Raji (cell line): Measurements from ENCODE around the gene LAPTM5.

ENCODE experiments used
- POLR2A ChIP-seq: IDR thresholded peaks from 2 replicates; pipeline ENCODE4 v1.6.1; 2011; ENCODE audit warnings: low read depth, low read length, control low read depth; ENCODE audit not compliant: insufficient read depth

The LAPTM5 gene

DNA sequence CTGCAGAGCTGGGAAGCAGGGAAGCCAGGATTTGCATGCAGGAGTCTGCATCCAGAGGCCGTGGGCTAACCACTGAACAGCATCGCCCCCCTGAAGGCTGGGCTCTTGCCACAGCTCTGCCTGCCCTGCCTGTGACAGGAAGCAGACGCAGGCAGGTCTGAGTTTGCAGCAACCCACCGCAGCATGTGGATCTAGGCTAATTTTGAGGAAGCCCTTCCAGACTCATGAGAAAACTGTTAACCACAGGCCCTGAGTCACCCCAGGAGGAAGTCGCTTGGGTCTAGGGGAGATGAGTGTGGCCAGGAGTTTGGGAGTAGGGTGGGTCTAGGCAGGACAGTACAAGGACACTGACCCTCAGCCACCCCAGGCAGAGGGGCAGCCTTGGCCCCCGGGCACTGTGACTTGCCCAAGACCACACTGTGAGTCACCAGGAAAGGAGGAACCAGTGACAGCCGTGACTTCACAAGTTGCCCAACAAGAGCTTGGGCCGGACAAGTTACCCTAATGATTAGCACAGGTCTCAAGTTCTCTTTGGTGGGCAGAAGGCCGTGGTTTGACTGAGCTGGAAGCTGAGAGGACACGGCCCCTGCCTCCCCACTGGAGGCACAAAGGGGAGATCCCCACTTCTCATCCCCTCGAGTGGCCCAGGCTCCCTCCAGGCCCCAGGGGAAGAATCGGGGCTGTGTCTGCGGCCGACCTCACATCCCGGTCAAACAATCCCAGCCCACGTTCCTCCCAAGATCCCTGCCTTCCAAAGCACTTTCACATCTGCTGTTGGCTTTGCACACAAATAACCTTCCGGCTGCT is 826 bp downstream of the LAPTM5 start:
- peak; percentile 49; the same call in 1 of the 2 replicates for TF ChIP-seq POLR2A

DNA sequence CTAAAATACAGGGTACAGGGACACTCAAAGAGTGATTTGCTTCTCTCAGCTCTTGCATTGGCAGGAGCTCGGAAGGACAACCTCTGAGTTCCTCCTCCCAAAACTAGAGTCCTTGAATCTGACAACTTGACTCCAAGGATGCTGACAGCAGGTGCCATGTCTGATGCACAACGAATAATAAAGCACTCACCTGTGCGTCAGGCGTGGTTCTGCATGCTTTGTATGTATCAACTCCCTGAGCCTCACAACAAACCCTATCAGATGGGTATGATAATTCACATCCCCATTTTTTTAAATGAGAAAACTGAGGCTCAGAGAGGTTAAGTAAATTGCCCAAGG is 1.4 kb downstream of the LAPTM5 start:
- TF ChIP-seq POLR2A, result no peak

DNA sequence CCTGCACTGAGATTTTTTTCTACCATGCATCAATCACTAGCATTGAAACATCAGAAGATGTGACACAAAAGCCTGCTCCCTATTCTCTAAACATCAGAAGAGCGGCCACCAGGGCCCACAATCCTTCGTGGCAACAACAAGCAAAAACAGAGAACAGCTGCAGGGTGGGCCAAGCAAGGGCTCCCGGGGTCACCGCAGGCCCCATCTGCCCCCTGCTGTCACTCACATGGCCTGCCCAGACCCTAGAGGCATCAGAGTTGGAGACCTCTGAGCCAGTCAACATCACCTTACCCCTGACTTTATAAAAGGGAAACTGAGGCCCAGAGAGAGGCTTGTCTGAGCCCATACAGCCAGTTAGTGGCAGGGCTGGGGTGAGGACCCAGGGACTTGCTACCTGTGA is 1.8 kb downstream of the LAPTM5 start:
- TF ChIP-seq POLR2A, result no peak

DNA sequence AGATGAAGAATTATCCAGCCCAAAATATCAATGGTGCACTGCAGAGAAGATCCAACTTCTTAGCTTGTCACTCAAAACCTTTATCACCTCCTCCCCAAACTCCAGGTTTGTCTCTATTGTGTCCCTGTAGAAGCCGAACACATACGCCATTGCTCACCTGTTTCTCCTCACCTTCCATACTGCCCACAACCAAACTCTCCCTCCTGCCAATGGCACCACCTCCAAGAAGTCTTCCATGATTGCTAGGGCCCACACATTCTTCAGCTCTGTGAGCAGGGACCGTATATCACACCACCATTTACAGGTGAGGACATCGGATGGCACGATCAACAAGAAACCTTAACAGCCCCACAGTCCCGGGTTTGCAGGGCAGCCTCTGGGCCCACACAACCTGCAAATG is 2.2 kb downstream of the LAPTM5 start:
- no peak for TF ChIP-seq POLR2A

DNA sequence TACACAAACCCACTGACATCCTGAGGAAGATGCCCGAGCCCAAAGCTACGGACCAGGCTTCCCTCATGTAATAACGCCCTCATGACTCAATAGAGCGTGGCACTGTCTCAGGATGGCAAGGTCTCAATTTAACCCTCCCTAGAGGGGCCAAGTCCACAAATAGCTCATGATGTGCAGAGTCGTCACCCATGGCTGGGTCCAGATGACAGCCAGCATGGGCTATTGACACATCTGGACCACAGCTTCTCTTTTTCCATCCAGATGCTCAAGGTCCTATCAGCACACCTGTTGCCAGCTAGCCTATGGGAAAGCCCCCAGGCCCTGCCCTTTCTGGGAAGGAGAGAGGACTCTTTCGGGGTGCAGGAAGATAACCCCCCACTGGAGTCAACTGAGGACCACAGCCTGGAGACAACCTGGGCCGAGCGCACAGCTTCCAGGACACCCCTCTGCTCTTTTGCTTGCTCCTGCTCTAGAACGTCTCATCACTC is 2.8 kb downstream of the LAPTM5 start:
- TF ChIP-seq POLR2A, result no peak

DNA sequence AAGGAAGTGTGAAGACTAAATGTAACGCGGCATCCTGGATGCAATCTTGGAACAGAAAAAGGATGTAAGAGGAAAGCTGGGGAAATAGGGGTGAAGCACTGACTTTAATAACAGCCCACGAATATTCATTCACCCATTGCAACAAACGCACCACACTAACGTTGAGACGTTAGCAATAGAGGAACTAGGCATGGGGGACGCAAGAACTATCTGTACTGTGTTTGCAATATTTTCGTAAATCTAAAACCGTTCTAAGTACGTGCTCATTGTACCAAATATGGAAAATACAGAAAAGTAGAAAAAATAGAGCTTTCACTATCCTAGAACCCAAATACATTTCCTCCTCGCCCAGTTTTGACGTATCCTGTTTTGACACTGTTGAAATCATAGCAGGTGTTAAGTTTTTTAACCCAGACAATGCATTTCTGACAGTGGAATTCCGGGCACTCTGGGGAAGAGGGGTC is 3.9 kb downstream of the LAPTM5 start:
- 0 out of 2 replicates have a peak, but pooled peaks have one; percentile 25 for TF ChIP-seq POLR2A

DNA sequence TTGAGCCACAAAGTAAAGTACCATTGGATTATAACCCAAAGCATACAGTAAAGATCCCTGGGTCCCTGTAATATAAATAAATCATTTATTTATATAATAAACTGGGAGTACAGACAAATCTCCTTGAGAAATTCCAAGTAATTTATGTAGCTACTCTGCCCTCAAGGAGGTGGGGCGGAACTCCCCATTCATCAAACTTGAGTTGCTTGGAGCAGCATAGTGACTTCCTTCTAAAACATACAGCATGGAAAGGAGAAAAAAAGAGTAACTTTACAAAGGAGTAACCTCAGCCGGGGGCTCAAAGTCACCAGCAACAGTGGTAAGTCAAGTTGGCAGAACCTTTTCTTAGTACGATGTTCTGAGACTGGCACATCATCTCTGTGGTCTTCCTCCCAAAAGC is 4.5 kb downstream of the LAPTM5 start:
- no peak; the same call in 1 of the 2 replicates for TF ChIP-seq POLR2A

DNA sequence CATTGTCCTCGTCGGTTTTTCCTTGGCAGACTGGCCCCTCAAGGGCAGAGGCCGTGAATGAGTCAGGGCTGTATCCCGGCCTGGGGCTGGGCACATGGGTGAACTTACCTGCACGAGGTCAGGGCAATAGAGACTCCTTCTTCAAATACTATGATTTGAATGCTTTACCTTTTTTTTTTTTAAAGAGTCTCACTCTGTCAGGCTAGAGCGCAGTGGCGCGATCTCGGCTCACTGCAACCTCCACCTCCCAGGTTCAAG is 5.0 kb downstream of the LAPTM5 start:
- TF ChIP-seq POLR2A, result no peak

DNA sequence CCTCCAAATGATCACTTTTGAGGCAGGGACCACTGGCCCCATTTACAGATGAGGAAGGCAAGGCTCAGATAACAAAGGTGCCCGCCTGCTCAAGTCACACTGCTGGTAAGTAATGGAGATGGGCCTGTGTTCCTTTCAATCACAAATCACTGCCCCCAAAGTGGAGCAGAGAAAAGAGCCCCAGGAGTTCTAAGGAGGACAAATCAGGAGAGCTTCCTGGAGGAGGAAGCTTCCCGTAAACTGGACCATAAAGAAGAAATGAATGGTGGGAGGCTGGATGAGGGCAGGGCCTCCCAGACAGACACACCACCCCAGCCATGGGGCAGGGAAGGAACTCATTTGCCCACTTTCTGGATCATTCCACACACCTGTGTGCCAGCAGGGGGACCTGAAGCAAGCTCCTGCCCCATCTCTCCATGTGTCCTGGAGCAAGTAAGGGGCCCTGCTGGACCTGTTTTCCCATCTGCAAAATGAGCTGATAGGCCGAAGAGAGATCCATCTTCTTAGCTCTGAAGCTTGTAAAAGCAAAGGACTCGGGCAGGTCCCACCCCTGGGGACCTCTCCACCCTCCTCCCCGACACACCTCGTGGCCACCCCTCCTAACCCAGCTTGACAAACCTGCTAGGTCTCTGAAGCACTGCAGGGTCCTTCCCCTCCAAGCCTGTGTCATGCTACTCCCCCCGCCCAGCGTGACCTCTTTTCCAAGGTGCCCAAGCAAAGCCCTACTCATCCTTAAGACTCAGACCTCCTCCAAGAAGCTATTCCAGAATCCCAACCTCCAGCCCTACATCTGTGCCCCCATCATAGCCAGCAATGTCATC is 5.5 kb downstream of the LAPTM5 start:
- no peak for TF ChIP-seq POLR2A

DNA sequence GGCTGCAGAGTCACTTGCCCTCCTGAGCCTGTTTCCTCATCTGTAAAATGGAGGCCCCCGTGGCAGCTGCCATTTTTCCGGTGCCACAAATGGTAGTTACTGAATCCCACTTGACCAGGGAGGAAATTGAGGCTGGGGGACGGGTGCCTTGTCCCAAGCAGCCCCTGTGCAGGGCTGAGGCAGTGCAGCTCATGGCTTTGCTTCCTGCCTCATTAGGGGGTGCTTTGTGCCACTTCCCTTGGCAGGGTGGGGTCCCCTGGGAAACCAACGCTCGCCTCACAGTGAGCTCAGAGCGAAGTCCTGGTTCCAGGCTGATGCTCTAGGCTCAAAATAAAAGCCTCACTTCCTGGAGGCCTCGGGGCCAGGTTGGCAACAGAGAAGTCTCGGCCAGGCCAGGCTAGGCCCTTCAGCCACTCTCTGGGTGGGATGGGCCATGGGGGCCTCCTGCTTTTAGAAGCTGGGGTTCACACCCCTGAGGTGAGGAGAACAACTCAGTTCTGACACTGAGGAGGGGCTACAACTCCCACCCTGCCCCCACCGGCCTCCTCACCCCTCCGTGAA is 6.8 kb downstream of the LAPTM5 start:
- TF ChIP-seq POLR2A, result 0 out of 2 replicates have a peak, but pooled peaks have one; percentile 28

DNA sequence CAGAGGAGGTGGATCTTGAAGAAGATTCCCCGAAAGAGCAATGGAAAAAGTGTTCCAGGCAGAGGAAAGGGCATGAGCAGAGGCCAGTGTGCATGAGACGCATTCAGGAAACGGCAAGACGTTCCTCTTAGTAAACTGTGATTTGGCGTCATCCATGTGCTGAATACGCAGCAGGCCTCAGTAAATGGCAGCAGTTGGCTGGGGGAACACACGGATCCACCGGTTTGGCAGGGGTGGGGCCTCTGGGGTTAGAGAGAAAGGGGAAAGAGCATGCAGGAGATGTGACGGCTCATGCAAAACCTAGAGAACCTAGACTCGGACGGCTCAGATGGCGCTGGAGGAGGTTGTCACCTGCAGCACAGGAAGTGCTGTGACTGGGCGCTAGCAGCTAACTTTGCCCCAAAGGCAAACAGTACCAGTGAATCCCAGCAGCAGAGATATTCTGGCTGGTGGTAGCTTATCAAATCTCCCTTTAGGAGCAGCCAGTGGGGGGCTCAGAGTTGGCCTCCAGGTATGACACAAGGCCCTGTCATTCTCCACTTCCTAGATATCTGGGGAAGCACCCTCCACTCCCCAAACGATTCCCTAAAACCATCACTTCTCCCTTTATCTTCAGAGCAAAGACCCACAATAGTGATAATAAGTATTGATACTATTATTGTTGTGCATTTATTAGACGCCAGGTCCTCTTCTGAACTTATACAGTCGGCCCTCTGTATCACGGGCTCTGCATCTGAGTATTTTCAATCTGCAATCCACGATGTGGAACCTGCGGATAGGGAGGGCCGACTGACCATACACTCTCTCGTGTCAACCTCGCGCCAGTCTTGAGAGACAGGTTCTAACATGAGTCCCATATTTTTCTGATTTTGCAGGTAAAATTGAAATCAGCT is 7.6 kb downstream of the LAPTM5 start:
- TF ChIP-seq POLR2A, result peak; percentile 40; the same call in 1 of the 2 replicates

DNA sequence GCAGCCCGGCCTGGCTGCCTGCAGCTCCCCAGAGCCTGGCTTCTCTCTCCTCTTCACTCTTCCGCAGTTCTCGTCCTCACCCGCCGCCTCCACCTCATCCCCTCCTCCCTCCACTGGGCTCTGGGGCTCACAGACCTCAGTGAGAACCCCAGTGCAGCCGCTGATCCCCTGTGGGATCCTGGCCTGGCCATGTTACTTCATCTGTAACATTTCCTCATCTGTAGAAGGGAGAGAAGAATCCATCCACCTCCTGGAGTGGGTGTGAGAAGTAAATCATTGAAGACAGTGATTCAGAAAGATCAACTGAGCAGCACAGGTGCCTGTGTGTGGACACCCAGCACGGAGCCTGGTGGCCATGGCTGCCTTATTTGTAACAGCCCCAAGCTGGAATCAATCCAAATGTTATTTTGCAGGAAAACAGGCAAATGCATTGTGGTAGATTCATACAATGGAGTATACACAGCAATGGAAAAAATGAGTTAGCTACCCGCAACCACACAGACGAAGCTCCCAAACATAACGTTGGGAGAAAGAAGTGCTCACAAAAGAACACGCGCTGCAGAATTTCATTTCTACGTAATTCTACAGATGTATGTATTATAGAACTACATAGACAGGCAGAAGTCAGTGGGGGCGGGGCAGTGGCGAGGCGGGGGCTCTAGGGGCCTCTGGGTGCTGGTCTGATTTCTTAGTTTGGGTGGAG is 8.7 kb downstream of the LAPTM5 start:
- no peak for TF ChIP-seq POLR2A

DNA sequence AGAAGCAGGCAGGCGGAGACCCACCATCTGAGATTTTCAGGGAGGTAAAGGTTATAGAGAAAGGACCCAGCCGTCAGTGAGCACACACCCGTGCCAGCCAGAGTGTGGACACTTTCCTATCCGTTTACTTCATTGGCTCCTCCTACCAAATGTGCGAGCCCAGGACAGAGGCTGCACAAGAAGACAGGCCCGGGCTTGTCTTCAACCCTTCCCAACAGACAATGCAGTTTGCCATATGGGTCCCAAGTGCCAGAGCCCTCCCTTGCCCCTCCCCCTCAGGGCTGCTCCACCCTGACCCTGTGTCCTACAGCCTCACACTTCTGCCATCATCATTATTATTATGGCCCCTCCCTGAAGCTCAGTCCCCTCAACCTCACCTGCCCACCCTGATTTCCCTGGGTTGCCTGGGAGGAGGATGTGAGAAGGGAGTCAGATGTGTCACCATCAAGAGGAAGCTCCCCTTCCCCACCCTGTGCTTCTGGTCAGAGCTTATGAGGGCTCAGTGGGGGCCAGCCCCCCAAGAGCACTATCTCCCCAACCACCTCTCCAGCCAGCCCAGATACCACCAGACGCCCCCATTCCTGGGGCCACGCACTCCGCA is 9.4 kb downstream of the LAPTM5 start:
- no peak for TF ChIP-seq POLR2A

DNA sequence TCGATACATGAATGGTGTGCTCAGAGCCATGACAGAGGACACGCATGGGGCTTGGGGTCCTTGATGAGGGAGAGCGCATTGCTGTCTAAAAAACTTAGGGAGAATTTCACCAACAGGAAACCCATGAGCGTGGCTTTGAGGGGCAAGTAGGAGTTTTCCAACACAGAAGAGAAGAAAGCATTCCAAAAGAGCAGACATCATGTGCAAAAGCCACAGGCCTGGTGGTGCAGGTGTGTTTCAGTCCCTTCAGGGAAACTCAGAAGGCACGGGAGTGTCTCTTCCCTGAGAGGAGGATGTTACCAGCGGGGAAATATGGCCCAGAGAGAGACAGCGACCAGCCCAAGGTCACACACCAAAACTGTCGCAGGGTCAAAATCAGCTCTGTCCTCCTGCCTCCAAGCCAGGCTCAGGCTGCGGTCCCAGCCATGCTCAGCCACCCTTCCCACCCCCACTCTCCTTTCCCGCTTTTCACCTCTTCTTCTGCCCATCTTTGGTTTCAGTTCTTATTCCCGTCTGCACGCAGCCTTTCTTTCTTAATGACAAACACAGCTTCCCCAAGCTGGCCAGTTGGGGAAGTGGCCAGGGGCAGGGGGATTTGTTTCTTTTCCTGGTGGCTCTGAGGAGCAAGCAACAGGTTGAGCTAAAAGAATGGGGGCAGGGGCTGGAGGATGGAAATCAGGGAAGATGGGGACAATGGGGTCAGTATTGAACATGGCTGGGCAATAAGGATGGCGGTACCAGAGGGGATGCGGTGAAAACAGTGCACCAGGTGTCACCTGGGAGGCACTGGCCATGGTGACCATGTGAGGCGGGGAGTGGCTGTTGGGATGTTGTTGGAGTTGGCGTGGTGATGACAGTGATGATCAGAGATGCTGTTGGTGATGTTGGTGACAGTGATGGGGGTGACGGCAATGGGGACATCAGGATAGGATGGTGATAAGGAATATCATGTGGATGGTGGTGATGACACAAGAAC is 10.3 kb downstream of the LAPTM5 start:
- no peak for TF ChIP-seq POLR2A
